ENCODE measurements around the gene NAA11. TPM values are rescaled to one million over a fixed set of nuclear protein-coding genes. Genes with fewer than 3 reads are reported as not detected.

The NAA11 gene
- total RNA-seq: not detected
- total RNA-seq: 0 to 0.15 reads per million in 2 donors

GRCh38 chr4:79325864-79326328, at the start of gene NAA11:
Gene NAA11 (minus strand): TSS chr4:79326061. CDS start chr4:79325877, 184 bp downstream.
- Mint-ChIP-seq H3K4me3 (no peak within 1 kb of the TSS), H3K36me3 (ENCODE audit: low read depth) (no peaks in the 10 kb centered on the region), H3K4me1 (no peaks in the 10 kb centered on the region)

GRCh38 chr4:79370026-79370425, 44.2 kb upstream of the NAA11 start:
- DNase-seq: no peak
- ATAC-seq: no peak
- no peaks in the 10 kb centered on the region for H3K36me3 Mint-ChIP-seq (ENCODE audit: low read depth)
- no peaks in the 10 kb centered on the region for H3K9me3 ChIP-seq (ENCODE audit: control insufficient read depth, low read length, poor library complexity, severe bottlenecking)
- H3K4me3 Mint-ChIP-seq: no peak overlapping the region
- H3K27me3 Mint-ChIP-seq: peaks cover 7% of the 10 kb centered on the region
- no peaks in the 10 kb centered on the region for H3K4me1 Mint-ChIP-seq
- H3K27ac Mint-ChIP-seq: no peak overlapping the region

More at GRCh38 chr4:79325864-79326328, at the start of gene NAA11:
- Mint-ChIP-seq H3K27me3 (peaks cover 5% of the 10 kb centered on the region), H3K27ac (no peak within 1 kb of the TSS)
- DNase-seq (no peak), ATAC-seq (no peak)
- H3K9me3 ChIP-seq (ENCODE audit: control insufficient read depth, low read length, poor library complexity, severe bottlenecking): no peaks in the 10 kb centered on the region

GRCh38 chr4:79367096-79367495, 41.2 kb upstream of the NAA11 start:
- no peak overlapping the region for H3K27ac Mint-ChIP-seq
- DNase-seq: no peak
- H3K9me3 ChIP-seq (ENCODE audit: control insufficient read depth, low read length, poor library complexity, severe bottlenecking): no peaks in the 10 kb centered on the region
- no peaks in the 10 kb centered on the region for H3K4me1 Mint-ChIP-seq
- ATAC-seq: no peak
- H3K4me3 Mint-ChIP-seq: no peak overlapping the region
- no peaks in the 10 kb centered on the region for H3K36me3 Mint-ChIP-seq (ENCODE audit: low read depth)
- H3K27me3 Mint-ChIP-seq: peaks cover 7% of the 10 kb centered on the region

- no peaks in the 10 kb centered on the region for H3K9me3 ChIP-seq (ENCODE audit: control insufficient read depth, low read length, poor library complexity, severe bottlenecking)
- Mint-ChIP-seq H3K4me3 (no peak overlapping the region), H3K27me3 (peaks cover 7% of the 10 kb centered on the region), H3K4me1 (no peaks in the 10 kb centered on the region), H3K36me3 (ENCODE audit: low read depth) (no peaks in the 10 kb centered on the region), H3K27ac (no peak overlapping the region)
- ATAC-seq (no peak), DNase-seq (no peak)
Measured at GRCh38 chr4:79366422-79366821, 40.6 kb upstream of the NAA11 start.

- Mint-ChIP-seq H3K4me3 (no peak overlapping the region), H3K27ac (no peak overlapping the region), H3K4me1 (no peaks in the 10 kb centered on the region), H3K27me3 (peaks cover 12% of the 10 kb centered on the region), H3K36me3 (ENCODE audit: low read depth) (no peaks in the 10 kb centered on the region)
- H3K9me3 ChIP-seq (ENCODE audit: control insufficient read depth, low read length, poor library complexity, severe bottlenecking): no peaks in the 10 kb centered on the region
- no peak for ATAC-seq
- no peak for DNase-seq
Measured at GRCh38 chr4:79364061-79364460, 38.2 kb upstream of the NAA11 start.

GRCh38 chr4:79362626-79363025, 36.8 kb upstream of the NAA11 start:
- Mint-ChIP-seq H3K4me1 (no peaks in the 10 kb centered on the region), H3K27me3 (peaks cover 12% of the 10 kb centered on the region), H3K27ac (no peak overlapping the region), H3K36me3 (ENCODE audit: low read depth) (no peaks in the 10 kb centered on the region), H3K4me3 (no peak overlapping the region)
- H3K9me3 ChIP-seq (ENCODE audit: control insufficient read depth, low read length, poor library complexity, severe bottlenecking): no peaks in the 10 kb centered on the region
- no peak for ATAC-seq
- no peak for DNase-seq

- H3K9me3 ChIP-seq (ENCODE audit: control insufficient read depth, low read length, poor library complexity, severe bottlenecking): no peaks in the 10 kb centered on the region
- Mint-ChIP-seq H3K27me3 (peaks cover 5% of the 10 kb centered on the region), H3K4me1 (no peaks in the 10 kb centered on the region), H3K27ac (no peak overlapping the region), H3K4me3 (no peak overlapping the region), H3K36me3 (ENCODE audit: low read depth) (no peaks in the 10 kb centered on the region)
- DNase-seq: no peak
- no peak for ATAC-seq
Measured at GRCh38 chr4:79360006-79360405, 34.1 kb upstream of the NAA11 start.

GRCh38 chr4:79358438-79358837, 32.6 kb upstream of the NAA11 start:
- Mint-ChIP-seq H3K27me3 (peaks cover 5% of the 10 kb centered on the region), H3K4me1 (no peaks in the 10 kb centered on the region), H3K4me3 (no peak overlapping the region), H3K27ac (no peak overlapping the region), H3K36me3 (ENCODE audit: low read depth) (no peaks in the 10 kb centered on the region)
- ATAC-seq (no peak), DNase-seq (no peak)
- H3K9me3 ChIP-seq (ENCODE audit: control insufficient read depth, low read length, poor library complexity, severe bottlenecking): no peaks in the 10 kb centered on the region

- Mint-ChIP-seq H3K27ac (no peak overlapping the region), H3K4me1 (no peaks in the 10 kb centered on the region), H3K27me3 (peaks cover 5% of the 10 kb centered on the region), H3K4me3 (no peak overlapping the region), H3K36me3 (ENCODE audit: low read depth) (no peaks in the 10 kb centered on the region)
- H3K9me3 ChIP-seq (ENCODE audit: control insufficient read depth, low read length, poor library complexity, severe bottlenecking): no peaks in the 10 kb centered on the region
- DNase-seq: no peak
- no peak for ATAC-seq
Measured at GRCh38 chr4:79357365-79357764, 31.5 kb upstream of the NAA11 start.

- no peaks in the 10 kb centered on the region for H3K27me3 Mint-ChIP-seq
- no peak for DNase-seq
Measured at GRCh38 chr4:79353075-79353474, 27.2 kb upstream of the NAA11 start.

GRCh38 chr4:79348405-79348804, 22.5 kb upstream of the NAA11 start:
- no peaks in the 10 kb centered on the region for H3K36me3 Mint-ChIP-seq (ENCODE audit: low read depth)
- no peak for ATAC-seq
- no peaks in the 10 kb centered on the region for H3K9me3 ChIP-seq (ENCODE audit: control insufficient read depth, low read length, poor library complexity, severe bottlenecking)
- no peak overlapping the region for H3K27ac Mint-ChIP-seq
- no peak for DNase-seq
- H3K27me3 Mint-ChIP-seq: no peaks in the 10 kb centered on the region
- H3K4me3 Mint-ChIP-seq: no peak overlapping the region
- H3K4me1 Mint-ChIP-seq: no peaks in the 10 kb centered on the region

More at GRCh38 chr4:79353075-79353474, 27.2 kb upstream of the NAA11 start:
- no peak overlapping the region for H3K4me3 Mint-ChIP-seq
- H3K4me1 Mint-ChIP-seq: no peaks in the 10 kb centered on the region
- H3K27ac Mint-ChIP-seq: no peak overlapping the region
- no peak for ATAC-seq
- no peaks in the 10 kb centered on the region for H3K36me3 Mint-ChIP-seq (ENCODE audit: low read depth)
- H3K9me3 ChIP-seq (ENCODE audit: control insufficient read depth, low read length, poor library complexity, severe bottlenecking): no peaks in the 10 kb centered on the region

GRCh38 chr4:79341893-79342653, 16.2 kb upstream of the NAA11 start:
- Mint-ChIP-seq H3K36me3 (ENCODE audit: low read depth) (no peaks in the 10 kb centered on the region), H3K27me3 (no peaks in the 10 kb centered on the region), H3K27ac (no peak overlapping the region), H3K4me1 (no peaks in the 10 kb centered on the region), H3K4me3 (no peak overlapping the region)
- DNase-seq (no peak), ATAC-seq (no peak)
- H3K9me3 ChIP-seq (ENCODE audit: control insufficient read depth, low read length, poor library complexity, severe bottlenecking): no peaks in the 10 kb centered on the region

GRCh38 chr4:79340568-79340967, 14.7 kb upstream of the NAA11 start:
- DNase-seq: no peak
- no peaks in the 10 kb centered on the region for H3K4me1 Mint-ChIP-seq
- no peaks in the 10 kb centered on the region for H3K9me3 ChIP-seq (ENCODE audit: control insufficient read depth, low read length, poor library complexity, severe bottlenecking)
- H3K27ac Mint-ChIP-seq: no peak overlapping the region
- ATAC-seq: no peak
- H3K4me3 Mint-ChIP-seq: no peak overlapping the region
- H3K27me3 Mint-ChIP-seq: no peaks in the 10 kb centered on the region
- no peaks in the 10 kb centered on the region for H3K36me3 Mint-ChIP-seq (ENCODE audit: low read depth)

GRCh38 chr4:79338148-79338547, 12.3 kb upstream of the NAA11 start:
- DNase-seq: no peak
- no peaks in the 10 kb centered on the region for H3K9me3 ChIP-seq (ENCODE audit: control insufficient read depth, low read length, poor library complexity, severe bottlenecking)
- no peaks in the 10 kb centered on the region for H3K36me3 Mint-ChIP-seq (ENCODE audit: low read depth)
- no peak for ATAC-seq
- no peaks in the 10 kb centered on the region for H3K4me1 Mint-ChIP-seq
- no peaks in the 10 kb centered on the region for H3K27me3 Mint-ChIP-seq
- no peak overlapping the region for H3K27ac Mint-ChIP-seq
- H3K4me3 Mint-ChIP-seq: no peak overlapping the region
